NCI-H2107 treated with DMSO at 0.1 percent for 48 hours (cell line): ENCODE results near the gene RBM44.

Source experiments
- DNase-seq: peaks from one replicate; lab custom pipeline; 2025; ENCODE audit not compliant: unreplicated experiment; lab: John Stamatoyannopoulos, UW

Gene RBM44

DNA sequence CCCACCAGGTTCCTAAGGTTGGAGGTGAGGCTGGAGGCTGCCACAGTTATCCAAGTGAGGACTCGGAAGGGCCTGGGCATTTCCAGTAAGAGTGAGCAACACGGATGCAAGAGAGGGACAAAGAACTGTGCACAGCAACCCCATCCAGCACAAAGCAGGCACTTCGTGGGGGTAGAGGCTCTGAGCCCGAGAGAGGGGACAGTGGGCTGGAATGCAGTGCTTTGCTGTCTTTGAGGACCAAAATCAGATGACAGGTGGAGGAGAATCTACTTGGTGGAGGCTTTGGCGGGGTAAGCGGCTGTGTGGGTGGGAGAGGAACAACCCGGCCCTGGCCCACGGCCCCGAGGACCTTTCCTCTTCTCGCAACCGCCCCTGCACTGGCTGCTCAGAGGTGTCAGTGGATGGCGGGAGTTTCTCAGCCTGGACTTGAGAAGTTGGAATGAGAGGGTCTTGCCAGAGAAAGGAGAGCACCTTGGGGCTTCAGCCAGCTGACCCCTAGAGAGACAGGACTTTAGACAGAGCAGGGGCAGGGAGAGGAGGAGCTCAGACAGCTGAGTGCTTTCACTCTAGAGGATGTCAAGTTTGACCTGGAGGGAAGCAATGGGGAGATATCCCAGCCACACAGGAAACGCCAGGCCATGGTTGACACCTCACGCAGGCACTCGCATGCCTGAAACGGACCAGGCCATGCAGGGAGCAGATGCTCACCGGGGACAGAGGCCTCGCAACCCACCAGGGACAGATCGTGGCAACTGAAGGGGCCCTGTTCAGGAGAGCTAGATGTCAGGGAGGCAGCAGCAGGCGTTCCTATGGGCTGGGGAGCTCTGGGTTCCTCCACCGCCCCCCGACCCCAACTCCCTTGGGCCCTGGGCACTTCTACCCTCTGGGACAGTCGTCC is 72.4 kb downstream of the RBM44 start:
- DNase-seq: no peak

DNA sequence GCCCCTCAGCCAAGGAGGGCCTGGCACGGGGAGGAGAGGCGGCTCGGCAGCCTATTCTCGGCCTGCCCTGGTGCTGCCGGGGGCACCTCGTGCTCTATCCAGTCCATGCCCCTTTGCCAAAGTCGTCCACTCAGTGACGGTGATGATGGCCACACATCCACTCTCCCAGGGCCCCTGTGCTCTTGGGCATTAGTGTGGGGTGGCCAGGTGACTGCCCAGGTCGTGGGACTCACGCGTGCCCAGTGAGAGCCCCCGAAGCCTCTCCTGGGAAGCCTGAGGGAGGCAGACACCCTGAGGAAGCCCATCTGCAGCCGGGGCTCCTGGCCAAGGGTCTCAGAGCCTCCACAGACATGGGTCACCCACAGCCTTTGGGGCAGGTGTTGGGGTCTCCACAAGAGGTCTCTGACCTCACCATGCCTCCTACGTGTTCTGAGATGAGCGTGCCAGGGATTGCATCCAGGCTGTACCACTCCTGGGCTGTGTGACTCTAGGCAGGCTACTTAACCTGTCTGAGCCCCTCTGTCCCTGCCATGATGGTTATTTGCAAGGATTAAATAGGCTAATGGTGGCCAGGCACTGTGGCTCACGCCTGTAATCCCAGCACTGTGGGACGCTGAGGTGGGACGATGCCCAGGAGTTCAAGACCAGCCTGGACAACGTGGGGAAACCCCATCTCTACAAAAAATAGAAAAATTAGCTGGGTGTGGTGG is 73.8 kb downstream of the RBM44 start:
- DNase-seq: no peak

DNA sequence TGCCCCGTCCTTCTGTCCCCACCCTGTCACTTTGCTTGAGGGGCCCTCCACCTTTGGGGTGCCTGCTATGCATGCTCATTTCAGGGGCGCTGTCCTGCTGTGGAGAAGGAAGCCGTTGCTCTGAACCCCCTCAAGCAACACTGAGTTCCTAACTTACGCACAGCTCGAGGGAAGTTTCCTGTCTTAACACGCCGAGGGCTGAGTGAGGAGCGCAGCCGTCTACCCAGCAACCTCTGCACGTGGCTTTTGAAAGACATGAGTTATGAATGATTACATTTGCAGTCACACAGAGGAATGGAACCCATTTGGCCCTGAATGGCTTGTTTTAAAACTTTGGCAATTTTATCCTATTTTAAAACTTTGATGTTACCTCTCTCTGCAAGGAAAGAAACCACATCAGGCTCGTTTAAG is 74.8 kb downstream of the RBM44 start:
- no peak for DNase-seq

DNA sequence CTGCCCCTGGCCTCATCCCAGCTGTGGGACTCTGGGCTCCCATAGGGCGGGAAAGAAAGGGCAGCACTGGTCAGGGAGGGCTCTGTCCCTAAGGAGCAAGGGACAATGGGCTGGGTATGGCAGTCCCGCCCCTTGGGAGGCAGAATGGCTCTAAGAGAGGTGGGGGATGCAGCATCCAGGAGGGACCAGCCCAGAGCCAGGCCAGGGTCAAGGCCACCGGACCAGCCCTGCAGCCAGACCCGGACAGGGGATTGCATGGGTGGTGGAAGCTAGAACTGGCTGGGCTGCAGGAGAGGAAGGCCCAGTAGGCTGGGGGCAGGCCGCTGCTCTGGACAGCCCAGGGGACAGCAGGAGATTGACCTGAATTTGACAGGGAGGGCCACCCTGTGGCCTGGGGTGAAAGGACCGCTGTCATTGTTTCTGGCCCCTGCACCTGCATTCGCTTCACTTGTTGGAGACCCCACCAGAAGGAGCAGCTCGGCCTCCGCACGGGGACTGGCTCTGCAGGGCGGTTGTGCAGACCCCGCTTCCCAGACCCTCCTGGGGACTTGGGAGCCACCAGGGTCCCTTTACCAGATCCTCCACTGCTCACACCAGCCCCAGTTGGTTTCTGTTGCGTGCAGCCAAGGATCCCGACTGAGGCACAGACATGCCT is 75.4 kb downstream of the RBM44 start:
- DNase-seq: no peak

DNA sequence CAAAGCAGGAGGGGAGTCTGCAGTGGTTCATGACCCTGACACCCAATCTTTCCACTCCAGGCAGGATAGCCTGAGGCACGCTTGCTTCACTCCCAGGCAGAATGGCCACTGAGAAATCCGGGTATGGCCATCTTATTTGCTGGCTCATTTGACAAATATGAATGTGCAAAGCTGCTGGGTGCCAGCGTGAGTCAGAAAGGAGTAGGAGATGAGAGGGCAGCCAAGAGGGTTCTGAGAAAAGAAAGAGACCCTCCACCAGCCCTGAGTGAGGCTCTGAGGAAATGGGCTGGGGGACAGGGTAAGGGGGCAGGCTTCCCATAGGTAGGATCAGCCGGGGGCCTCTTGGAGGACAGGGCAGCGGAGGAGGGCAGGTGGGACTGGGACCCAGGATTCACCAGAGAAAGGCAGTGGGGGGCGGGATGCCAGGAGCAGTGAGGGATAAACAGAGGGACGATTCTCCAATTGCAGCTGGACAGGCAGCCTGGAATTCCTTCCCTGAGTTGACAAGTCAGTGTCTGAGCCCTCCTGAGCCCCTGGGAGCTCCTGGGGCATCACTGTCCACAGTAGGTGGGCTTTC is 76.1 kb downstream of the RBM44 start:
- no peak for DNase-seq

DNA sequence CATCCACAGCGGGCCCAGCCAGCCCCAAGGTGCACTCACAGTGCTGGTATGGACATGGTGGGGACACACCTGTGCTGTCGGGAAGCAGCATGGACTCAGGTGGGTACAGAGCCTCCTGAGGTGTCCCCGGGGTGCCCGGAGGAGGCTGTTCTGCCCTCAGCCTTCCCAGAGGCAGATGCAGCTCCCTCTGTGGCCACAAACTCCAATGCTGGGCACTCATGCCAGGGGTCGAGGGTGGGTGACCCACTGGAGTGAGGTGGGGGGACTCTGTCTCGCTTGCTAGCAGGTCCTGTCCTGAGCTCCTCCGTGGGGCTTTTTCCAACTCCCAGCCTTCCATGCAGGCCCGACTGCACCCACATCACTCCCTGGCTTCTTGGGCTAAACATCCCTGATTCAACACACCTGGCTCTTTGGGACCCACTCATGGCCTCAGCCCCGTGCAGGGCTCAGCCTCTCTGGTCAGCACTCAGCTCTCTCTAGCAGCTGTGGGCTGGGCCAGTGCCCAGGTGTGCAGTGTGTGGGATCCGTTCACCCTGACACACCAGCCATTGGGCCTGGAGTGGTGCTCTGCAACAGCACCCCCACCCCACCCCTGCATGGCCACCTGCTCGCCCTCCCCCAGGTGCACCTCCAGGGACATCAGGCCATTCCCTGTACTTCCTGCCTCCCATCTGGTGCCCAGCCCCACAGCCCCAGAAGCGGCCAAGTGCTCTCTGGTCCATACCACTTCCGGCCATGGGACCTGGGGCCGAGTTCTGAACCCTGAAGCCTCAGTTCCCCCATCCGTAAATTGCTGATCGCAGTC is 76.9 kb downstream of the RBM44 start:
- no peak for DNase-seq

DNA sequence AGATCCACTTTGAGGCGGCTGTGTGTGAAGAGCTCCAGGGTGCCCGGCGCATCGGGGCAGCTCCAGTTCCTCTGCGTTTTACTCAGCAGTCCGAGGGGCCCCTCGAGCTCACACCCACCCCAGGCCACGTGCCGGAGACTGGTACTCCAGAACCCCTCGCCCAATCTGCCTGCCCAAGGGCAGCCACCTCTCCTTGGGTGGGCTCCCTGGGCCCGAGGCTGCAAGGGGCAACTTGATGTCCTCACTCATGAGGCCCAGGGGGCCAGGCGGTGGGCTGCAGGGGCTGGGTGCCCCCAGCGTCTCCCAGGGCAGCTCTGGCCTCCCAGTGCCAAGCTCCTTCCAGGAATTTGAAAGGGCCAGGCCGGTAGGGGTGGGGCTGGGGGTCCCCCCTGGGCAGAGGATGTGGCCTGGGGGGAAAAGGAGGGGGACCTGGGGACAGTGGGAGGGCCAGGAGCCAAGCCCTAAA is 77.5 kb downstream of the RBM44 start:
- no peak for DNase-seq

DNA sequence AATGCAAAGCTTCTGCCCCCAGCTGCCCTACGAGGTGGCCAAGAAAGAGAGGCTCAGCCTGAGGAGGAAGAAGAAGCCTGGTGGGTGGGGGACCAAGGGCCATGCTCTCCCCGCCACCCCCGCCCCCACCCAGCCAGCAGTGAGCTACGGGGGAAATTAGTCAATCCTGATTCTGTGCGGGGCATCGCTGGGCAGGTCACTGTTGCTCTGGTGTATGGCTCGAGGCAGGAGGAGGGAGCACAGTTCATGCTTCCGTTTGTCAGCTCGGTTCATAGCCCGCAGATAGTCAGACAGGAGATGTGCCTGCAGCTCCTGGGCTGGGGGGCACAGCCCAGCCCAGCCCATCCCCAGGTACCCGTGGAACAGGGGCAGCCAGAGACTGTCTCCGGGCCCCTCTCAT is 78.0 kb downstream of the RBM44 start:
- DNase-seq: no peak

DNA sequence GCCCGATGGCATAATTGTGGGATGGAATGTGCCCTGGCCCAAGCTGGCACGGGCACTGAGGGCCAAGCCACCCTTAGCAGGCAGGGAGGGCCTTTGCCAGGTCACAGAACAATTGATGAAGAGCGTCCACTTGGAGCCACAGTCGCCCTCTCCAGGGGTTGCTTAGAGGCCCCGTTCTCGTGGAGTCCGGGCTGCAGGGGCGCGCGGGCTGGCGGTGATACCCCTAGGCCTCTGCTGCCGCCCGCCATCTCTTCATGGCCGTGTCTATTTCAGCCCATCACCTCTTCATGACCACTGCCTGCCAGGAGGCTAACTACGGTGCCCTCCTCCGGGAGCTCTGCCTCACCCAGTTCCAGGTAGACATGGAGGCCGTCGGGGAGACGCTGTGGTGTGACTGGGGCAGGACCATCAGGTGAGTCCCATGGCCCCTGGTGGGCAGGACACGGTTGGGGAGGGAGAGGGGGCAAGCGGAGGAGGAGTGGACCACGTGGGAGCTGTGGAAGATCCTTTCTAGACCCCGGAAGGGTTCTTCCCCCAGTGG is 78.4 kb downstream of the RBM44 start:
- no peak for DNase-seq

DNA sequence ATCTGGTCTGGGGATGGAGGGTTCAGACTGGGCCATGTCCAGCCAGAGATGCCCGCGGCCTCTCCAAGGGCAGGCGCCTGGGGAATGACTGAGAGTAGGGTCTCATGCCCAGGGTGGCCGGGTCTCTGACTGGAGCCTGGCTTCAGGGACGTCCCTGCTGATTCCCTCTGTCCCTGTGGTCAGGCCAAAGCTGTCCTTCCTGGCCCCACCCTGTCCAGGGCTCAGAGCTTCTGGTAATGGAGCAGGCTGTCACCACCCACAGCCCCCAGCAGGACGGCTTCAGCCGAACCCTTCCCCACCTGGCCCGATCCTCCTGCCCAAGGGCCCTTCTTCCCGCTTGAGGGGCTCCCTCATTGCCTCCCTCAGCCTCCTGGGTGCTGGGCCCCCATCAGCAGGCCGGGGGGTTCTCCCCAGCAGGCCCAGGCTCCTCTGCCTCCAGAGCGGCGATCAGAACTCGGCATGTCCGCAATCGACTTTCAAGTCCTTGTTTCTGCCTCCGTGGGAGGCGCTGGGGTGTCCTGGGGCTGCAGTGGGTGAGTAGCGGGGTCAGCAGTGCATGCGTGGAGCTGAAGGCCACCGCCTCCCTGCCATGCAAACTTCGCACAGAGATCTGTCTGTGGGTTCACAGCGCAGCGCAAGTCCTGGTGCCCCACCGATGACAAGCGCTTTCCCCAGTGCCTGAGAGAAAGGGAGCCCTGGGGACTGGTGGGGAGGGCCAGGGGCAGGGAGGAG is 79.2 kb downstream of the RBM44 start:
- DNase-seq: no peak

DNA sequence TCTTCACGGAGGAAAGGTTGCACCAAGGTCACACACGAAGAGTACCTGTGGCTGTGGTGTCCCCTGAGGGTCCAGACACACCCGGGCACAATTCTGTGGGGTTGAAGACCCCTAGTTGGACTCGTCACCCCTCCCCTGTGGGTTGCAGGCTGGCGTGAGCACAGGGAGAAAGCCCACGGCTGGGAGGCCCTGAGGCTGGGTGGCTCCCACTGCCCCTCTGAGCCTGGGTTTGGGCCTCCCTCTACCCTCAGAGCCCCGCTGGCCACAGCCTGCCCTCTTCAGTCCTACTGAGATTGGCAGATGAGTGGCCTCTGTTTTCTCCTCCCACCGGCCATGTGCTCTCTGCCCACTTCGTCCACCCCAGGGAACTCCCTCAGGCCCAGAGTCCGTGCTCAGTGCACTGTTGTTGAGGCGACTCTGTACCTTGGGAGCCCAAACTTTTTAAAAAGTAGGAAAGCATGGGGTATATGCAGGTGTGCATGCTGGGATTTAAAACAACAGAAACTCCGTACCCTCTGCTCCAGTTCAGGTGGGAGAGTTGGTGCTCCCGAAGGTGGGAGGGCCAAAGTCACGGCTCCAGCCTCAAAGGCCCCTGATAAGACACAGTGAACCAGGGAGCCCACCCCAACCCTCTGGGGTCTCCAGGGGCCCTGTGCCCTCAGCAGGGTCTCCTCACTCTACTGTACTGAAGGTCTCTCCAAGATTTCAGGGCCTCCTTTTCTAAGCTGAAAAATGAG is 79.9 kb downstream of the RBM44 start:
- DNase-seq: no peak

DNA sequence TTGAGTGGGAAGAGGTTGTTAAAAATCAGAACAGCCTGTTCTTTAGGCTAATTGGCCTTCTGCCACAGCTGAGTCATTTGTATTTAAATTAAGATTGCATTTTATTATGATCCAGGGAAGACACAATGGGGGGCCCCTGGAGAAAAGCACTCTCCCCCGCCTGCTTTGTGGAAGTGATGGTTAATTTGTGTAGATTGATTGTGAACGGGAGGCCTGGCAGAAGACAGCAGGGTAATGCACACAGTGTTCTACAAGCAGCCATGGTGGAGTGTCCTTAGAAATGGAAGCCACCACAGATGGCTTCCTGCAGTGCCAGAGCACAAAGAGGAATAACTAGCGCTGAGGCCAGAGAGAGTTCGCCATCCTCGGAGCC is 80.5 kb downstream of the RBM44 start:
- DNase-seq: peak; percentile 53

DNA sequence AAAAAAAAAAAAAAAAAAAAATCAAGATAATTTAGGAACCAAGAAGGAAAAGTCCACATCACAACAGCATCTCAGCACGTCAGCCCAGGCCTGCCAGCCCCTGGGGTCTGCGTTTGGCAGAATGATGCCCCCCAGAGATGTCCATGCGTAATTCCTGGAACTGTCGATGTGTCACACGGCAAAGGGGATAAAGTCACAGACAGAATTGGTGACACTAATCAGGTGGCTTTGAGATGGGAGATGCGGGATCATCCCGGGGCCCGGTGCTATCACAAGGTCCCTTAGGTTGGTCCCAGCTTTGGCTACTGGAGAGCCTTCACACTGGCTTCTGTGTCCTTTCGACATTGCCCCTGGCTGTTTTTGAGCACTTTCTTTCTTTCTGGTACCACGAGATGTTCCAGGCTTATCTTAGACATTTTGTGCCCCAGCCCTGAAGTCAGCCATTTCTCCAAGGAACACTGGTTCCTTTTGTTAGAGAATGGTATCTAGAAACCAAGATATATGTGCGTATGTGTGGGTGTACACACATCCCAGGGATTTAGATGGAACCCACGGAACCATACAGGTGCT is 81.5 kb downstream of the RBM44 start:
- DNase-seq: no peak

DNA sequence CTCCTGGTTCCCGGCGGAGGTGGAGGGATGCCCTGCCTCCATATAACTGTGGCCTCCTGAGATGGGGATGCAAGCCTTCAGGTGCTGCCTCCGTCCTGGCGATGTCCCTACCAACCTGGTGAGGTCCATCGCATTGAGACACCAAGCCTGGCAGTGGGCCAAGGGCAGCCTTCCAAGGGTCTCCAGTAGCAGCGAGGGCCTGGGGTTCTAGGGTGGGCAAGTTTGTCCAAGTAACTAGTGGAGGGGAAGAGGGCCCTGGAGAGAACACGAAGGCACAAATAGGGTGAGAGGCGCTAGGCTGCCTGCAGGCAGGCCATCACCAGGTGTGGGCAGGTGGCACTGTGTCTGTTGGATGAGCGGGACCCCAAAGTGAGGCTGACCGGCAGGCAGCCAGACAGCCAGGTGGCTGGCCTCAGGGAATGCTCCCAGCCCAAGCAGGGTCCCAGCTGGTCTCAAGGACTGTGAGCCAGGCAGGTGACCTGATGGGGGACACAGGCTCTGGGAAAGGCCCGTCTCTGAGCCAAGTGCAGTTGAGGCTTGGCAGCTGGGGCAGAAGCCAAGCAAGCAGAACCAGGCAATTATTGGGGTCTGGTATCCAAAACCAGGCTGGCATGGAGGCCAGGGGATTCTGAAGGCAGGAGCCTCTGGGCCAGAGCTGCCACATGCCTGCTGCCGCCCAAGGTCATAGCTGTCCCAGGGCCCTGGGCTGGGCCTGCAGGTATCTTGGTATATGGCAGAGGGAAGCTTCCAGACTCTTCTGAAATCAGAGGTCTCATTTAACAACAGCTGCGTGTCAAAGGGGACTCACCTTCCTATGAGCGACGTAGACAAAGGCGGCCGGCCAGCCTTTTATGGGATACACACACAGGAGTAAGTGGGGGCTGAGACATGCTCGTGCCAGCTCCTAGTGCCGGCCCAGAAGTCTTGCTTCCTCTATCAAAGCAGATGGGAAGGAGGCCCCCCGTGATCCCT is 84.2 kb downstream of the RBM44 start:
- no peak for DNase-seq

DNA sequence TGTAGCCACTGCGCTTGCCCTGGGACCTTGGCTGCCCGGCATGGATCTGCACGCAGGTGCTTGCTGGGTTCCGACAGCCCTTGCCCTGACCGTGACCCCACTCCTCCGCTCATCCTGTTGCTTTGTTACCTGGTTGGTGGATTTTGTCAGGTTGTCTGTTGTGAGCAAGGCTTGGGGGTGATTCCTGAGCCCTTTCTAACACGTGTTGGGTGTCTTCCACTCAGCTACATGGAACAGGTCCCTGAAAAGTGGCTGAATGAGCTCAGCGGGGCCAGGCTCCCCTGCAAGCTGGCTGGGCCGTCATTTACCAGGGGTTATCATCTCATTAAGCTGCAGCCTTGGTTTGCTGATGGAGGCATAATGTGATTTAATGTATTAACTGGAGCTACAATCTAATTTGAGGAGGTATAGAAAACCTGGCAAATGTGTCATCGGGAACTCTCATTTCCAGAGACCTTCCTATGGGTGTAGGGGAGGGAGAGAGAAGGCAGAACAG is 85.4 kb downstream of the RBM44 start:
- no peak for DNase-seq

DNA sequence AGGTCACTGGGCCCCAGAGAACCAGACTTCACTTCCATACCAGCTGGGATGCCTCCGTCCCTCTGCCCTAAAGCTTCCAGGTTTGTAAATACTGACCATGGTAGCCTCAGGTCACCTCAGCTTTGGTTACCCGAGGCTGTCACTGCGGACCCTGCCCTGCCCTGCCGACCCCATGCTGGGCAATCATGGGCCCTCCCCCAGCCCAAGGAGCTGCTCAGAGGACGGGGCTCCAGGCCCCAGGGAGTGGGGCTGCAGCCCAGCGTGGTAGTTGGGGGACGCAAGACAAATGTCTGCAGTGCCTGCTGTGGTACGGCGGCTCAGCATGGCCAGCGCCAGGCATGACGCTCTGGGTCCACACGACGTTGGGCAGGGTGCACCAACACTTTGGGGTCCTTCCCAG is 86.1 kb downstream of the RBM44 start:
- DNase-seq: no peak
